HG02970 (cell line): Measurements from ENCODE around the gene PALM3.
A peak's percentile ranks its signal among the peaks of the same experiment; 100 is the strongest.

Experiments used
- ATAC-seq: cut with Tn5 transposase; IDR thresholded peaks from one replicate; pipeline ENCODE4 v1.9.1; 2021; ENCODE audit warnings: mild to moderate bottlenecking, moderate library complexity, moderate number of reproducible peaks; ENCODE audit not compliant: unreplicated experiment, low FRiP score

The PALM3 gene

GRCh38 chr19:14061751-14062557 is at the start of gene PALM3:
Gene PALM3 (minus strand): TSS chr19:14062076. CDS start chr19:14061980, 96 bp downstream.
- ATAC-seq: no peak

GRCh38 chr19:14111486-14111885 is 49.6 kb upstream of the PALM3 start:
- ATAC-seq: no peak

GRCh38 chr19:14110650-14111049 is 48.8 kb upstream of the PALM3 start:
- ATAC-seq: no peak

GRCh38 chr19:14107581-14108461 is 45.9 kb upstream of the PALM3 start:
- ATAC-seq: no peak

- no peak for ATAC-seq
Measured at GRCh38 chr19:14106840-14107239, 45.0 kb upstream of the PALM3 start.

- ATAC-seq: no peak
Measured at GRCh38 chr19:14105680-14106079, 43.8 kb upstream of the PALM3 start.

GRCh38 chr19:14103310-14103709 is 41.4 kb upstream of the PALM3 start:
- no peak for ATAC-seq

- no peak for ATAC-seq
Measured at GRCh38 chr19:14102756-14103155, 40.9 kb upstream of the PALM3 start.

GRCh38 chr19:14102102-14102696 is 40.3 kb upstream of the PALM3 start:
- no peak for ATAC-seq

- no peak for ATAC-seq
Measured at GRCh38 chr19:14101003-14101545, 39.2 kb upstream of the PALM3 start.

GRCh38 chr19:14097532-14098151 is 35.8 kb upstream of the PALM3 start:
- ATAC-seq: no peak

- no peak for ATAC-seq
Measured at GRCh38 chr19:14096272-14096992, 34.6 kb upstream of the PALM3 start.

- ATAC-seq: no peak
Measured at GRCh38 chr19:14094854-14095253, 33.0 kb upstream of the PALM3 start.

GRCh38 chr19:14093117-14093823 is 31.4 kb upstream of the PALM3 start:
- ATAC-seq: no peak

GRCh38 chr19:14091813-14092462 is 30.1 kb upstream of the PALM3 start:
- no peak for ATAC-seq

GRCh38 chr19:14091081-14091812 is 29.4 kb upstream of the PALM3 start:
- ATAC-seq: peak; percentile 46

GRCh38 chr19:14090509-14091080 is 28.7 kb upstream of the PALM3 start, which contains the start of gene SAMD1:
Gene SAMD1 (minus strand): TSS chr19:14090751.
- peak; percentile 38 for ATAC-seq
